Stimulated activated CD8-positive, alpha-beta memory T cell treated with anti-CD3 and anti-CD28 coated beads, Interleukin-12 subunit alpha, Interleukin-12 subunit beta, amount 100 ng/mL, for 24 hours (primary cell): ENCODE results near the gene ACCSL.

ENCODE experiments used
- DNase-seq: peaks from one replicate; pipeline ENCODE4 v3.0.0-alpha.2; 2020; ENCODE audit errors: extremely low read depth

Gene ACCSL

GRCh38 chr11:44047931-44048431 lies at the start of gene ACCSL:
Gene ACCSL, plus strand, starts transcription at chr11:44047981. Its CDS starts 56 bp downstream, at chr11:44048037.
- DNase-seq = no peak

DNA sequence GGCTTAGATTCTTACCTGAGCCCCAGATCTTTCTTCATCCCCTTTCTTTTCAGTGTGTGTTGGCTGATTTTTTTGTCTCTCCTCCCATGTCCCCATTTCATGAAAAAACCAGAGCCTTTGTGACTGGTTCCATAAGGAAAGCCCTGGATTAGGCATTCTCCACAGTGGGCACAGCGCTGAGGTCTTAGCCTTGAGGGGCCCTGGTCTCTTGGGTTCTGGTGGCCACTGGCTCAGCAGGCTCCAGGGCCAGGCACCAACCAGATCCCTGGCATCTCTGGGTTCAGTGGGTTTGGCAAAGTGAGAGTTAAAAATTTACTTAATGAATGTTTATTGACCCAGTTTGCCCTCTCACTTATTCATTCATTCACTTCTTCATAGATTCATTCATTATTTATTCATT lies 49.5 kb upstream of the ACCSL start:
- DNase-seq = no peak

DNA sequence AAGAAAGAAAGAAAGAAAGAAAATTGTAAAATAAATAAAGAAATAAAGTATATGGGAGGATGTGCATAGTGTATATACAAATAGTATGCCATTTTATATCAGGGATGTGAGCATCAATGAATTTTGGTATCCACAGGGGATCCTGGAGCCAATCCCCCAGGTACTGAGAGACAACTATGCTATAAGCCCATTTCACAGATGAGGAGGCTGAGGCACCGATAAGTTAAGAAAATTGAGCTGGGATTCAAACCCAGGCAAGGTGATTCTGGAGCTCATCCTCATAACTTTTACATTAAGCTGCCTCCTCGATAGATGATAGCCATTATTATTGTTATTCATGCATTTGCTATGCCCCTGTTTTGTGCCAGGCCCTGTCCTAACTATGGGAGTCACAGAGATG lies 47.0 kb upstream of the ACCSL start:
- DNase-seq = no peak

DNA sequence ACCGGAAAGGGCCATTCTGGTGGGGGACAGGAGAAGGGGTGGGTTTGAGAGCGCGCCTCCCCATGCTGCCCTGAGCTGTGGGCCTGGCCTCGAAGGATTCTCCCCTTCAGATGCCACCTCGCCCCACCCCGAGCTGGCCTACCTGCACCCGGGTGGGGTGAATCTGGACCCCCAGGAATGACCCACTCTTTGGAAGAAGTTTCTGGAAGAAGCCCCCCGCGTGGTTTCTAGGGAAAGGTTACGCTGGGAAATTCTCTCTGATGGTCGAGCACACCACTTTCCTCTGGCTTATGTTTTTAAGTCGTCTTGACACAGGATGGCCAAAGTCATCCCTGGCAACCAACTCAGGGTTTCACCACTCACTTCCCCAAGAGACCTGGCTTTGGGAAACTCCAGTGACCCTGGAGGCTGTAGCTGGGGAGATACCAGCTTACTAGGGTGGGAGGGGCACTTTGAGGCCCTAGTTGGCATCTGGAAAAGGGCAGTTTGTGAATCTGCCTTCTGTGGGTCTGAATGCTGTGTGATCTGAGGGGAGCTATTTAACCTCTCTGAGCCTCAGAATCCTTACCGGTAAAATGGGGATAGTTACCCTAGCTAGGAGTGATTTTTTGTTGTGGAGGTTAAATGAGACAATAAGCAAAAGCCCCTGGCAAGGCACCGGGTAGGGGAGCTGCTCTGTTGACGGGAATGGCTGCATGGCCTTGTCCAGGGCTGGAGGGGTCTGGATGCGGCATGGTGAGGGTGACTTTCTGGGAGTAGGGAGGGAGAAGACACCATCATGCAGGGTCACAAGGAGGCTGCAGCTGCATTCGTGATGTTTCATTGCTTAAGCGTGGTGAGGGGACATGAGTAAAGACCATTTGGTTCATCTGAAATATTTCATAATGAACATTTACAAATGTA lies 45.3 kb upstream of the ACCSL start:
- no peak for DNase-seq

GRCh38 chr11:44003736-44004451 lies 43.9 kb upstream of the ACCSL start:
- DNase-seq = no peak

GRCh38 chr11:44004452-44005062 lies 43.2 kb upstream of the ACCSL start:
- no peak for DNase-seq

GRCh38 chr11:44005063-44005701 lies 42.6 kb upstream of the ACCSL start:
- DNase-seq = no peak

GRCh38 chr11:44005956-44006355 lies 41.8 kb upstream of the ACCSL start:
- no peak for DNase-seq

- no peak for DNase-seq
These were observed 40.8 kb upstream of the ACCSL start for GRCh38 chr11:44006917-44007361.

- no peak for DNase-seq
These were observed 40.2 kb upstream of the ACCSL start for GRCh38 chr11:44007481-44008087.

- no peak for DNase-seq
These were observed 39.7 kb upstream of the ACCSL start for GRCh38 chr11:44008088-44008501.

DNA sequence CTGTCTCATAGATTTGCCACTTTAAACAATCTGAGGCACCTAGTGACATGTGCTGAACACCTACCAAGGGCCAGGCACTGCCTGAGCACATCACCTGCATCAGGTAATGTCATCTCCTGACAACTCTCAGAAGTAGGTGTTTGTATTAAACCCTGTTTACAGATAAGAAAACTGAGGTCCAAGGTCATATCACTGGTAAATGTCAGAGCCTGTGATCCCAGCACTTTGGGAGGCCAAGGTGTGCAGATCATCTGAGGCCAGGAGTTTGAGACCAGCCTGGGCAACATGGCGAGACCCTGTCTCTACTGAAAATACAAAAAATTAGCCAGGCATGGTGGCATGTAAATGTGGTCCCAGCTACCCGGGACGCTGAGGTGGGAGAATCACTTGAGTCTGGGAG lies 39.1 kb upstream of the ACCSL start:
- no peak for DNase-seq

DNA sequence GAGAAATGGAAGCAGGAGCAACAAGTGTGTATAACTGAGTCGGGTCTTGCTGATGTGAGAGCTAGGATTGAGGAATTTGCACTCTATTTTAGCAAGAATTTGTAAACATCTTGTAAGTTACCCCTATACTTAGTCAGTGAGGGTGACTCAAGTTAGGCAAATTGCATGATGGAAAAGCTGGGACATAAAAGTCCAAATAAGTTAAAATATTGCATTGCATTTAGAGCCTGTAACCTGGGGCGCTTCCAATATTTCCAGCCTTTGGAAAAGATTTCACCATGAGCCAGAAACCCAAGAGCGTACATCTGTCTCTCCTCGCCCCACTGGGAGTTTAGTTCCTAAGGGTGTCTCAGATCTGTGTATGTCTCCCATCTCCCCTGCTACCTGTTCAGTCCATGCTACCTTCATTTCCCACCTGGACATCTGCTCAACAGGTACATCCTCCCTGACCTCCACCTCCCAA lies 37.0 kb upstream of the ACCSL start:
- no peak for DNase-seq

DNA sequence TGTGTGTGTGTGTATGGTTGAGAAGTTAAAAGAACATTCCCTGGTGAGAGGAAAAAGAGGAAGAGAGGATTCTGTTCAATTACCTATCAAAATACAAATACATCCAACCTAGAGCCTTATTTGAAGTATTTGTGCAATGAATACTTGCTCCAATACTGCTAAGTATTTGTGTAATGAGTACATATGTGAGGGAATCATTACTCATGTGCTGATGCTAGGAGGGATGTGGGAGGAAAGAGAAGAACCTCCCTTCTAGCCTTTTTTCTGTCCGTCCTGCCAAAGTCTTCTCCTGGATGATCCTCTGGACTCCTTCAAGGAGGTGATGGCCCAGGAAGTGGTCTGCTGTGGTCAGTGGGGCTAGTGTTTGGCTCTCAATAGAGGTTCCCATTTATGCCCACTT lies 36.0 kb upstream of the ACCSL start:
- no peak for DNase-seq

DNA sequence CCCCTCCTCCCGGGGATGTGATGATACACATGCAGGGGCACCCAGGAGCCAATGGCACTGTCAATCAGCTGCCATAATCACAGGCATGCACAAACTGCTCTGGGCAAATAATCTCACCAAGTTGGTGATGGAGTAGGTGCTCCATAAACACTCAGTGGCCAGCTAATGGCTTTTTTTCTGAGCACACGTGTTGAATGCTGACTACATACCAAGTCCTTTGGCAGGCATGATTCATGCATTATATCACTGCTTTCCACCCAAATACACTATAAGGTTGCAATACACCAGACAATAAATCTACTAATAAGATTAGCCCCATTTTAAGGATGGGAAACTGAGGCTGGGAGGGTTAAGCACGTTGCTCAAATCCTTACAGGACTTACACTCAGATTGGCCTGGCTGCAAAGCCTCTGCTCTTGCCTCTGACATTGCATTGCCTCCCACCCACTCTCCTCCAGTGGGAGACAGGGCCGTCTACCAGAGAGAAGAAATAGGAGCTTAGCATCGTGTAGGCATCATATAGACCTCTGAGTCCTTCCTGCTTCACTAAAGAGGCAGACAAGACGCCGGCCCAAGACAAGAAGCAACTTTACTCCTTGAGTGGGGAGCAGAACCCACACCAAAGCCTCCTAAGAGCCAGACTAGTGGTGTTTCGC lies 32.7 kb upstream of the ACCSL start:
- no peak for DNase-seq

DNA sequence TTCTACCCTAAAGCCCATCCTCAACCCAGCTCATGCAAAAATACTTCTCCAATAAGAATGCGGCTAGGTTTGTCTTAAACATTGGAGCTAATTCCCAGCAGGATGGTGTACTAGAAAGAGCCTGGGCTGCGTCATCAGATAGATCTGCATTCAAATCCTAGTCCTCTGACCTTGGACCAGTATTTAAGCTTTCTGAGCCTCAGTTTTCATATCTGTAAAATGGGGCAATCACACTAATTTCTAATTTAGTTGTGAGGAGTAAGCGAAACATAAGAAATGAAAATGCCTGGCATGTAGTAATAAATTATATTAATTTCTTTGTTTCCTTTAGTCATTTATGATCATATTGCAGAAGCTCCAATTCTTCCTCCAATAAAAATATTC lies 32.2 kb upstream of the ACCSL start:
- DNase-seq = no peak

DNA sequence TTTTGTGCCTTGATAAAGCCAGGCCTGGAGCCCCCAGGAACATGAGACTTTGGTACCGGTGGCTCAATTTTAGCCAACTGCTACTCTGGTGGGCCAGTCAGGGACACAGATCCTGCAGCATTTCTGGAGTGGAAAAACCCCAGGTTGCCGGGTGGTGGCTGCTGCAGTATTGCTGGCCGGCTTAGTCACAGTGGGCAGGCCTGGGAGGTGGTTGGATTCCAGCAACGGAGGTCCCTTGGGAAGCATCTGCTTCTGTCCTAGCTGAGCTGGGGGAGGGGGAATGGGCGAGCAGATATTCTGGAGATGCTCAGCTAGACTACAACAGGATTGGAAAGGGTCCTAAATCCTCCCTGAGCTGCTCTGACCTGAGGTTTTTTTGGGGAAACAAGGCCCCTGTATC lies 31.6 kb upstream of the ACCSL start:
- DNase-seq = no peak

GRCh38 chr11:44016546-44017442 lies 31.0 kb upstream of the ACCSL start:
- no peak for DNase-seq

DNA sequence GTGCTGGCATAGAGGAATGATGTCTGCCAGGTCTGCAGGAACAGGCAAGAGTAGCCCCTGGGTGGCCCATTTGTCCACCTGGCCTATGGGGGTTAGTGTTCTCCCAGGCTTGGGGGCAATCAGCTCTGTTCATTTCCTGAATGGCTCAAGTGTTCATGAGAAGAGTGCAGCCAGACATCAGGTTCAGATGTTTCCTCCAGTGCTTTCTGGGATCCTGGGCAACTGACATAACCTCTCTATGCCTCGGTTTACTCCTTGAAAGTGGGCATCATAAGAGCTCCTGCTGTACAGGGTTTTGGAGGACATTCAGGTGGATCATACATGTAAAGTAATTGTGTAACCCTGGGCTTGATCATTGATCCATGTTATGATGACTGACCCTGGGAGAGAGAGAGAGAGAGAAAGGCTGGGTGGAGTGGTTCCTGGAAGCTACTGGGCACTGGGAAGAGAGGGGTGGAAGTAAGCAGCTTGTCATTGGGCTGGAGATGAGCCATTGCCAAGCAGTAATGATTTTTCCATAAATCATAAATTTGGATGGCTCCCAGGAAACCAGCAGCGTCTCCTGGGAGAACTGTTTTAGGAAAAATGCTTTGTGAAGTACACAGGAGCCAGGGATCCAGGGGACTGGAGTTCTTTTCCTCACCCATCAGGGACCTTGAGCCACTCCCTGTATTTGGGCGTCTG lies 30.2 kb upstream of the ACCSL start:
- no peak for DNase-seq
